ENCODE data around the gene IP6K3.

The IP6K3 gene

GRCh38 chr6:33770124-33770832 is 23.6 kb upstream of the IP6K3 start:
- Mint-ChIP-seq H3K27me3 (peaks cover 5% of the 10 kb centered on the region), H3K4me3 (no peak overlapping the region), H3K27ac (no peak overlapping the region), H3K9me3 (no peaks in the 10 kb centered on the region), H3K36me3 (ENCODE audit: low read depth) (peaks cover 11% of the 10 kb centered on the region), H3K4me1 (ENCODE audit: low read depth) (peaks cover 9% of the 10 kb centered on the region)

- Mint-ChIP-seq H3K36me3 (ENCODE audit: low read depth) (peaks cover 5% of the 10 kb centered on the region), H3K4me1 (ENCODE audit: low read depth) (peaks cover 9% of the 10 kb centered on the region), H3K9me3 (no peaks in the 10 kb centered on the region), H3K27me3 (peaks cover 5% of the 10 kb centered on the region), H3K4me3 (no peak overlapping the region), H3K27ac (no peak overlapping the region)
Measured at GRCh38 chr6:33769248-33769821, 22.6 kb upstream of the IP6K3 start.

DNA sequence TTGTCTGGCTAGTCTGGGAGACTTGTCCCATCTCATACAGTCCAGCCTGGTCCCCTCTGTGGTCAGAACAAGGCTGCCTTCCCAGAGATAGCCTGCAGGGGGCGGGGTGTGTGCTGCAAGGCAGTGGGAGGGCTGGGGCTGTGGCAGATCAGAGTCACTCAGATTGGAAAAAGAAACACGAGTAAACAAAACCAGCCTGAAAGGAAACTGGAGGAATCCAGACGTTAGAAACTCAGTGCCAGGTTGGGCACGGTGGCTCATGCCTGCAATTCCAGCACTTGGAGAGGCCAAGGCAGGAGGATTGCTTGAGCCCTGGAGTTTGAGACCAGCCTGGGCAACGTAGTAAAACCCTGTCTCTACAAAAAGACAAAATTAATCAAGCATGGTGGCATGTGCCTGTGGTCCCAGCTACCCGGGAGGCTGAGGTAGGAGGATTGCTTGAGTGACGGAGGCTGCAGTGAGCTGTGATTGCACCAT is 22.0 kb upstream of the IP6K3 start:
- peaks cover 5% of the 10 kb centered on the region for H3K27me3 Mint-ChIP-seq
- peaks cover 5% of the 10 kb centered on the region for H3K36me3 Mint-ChIP-seq (ENCODE audit: low read depth)
- H3K4me3 Mint-ChIP-seq: no peak overlapping the region
- H3K9me3 Mint-ChIP-seq: no peaks in the 10 kb centered on the region
- peaks cover 9% of the 10 kb centered on the region for H3K4me1 Mint-ChIP-seq (ENCODE audit: low read depth)
- no peak overlapping the region for H3K27ac Mint-ChIP-seq

GRCh38 chr6:33766921-33767907 is 20.5 kb upstream of the IP6K3 start:
- no peak overlapping the region for H3K27ac Mint-ChIP-seq
- no peaks in the 10 kb centered on the region for H3K36me3 Mint-ChIP-seq (ENCODE audit: low read depth)
- peaks cover 7% of the 10 kb centered on the region for H3K4me1 Mint-ChIP-seq (ENCODE audit: low read depth)
- no peak overlapping the region for H3K4me3 Mint-ChIP-seq
- no peaks in the 10 kb centered on the region for H3K9me3 Mint-ChIP-seq
- peaks cover 5% of the 10 kb centered on the region for H3K27me3 Mint-ChIP-seq

DNA sequence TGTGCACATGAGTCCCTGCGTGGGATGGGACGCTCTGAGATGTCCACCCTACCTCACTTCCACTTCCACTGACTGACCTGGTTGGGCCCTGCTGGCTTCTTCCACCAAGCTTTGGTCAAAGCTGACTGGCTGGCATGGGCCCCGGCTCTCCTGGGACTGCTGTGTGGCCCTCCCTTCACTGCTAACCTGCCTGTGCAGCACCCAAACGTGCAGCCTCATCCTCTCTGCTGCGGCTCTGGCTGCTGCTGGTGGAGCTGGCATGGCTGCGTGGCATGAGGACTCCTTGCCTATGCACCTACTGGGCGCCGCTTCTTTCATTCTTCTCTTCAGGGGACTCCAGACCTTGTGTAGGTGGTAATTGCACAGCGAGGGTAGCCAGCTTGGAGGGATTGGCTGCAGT is 18.7 kb upstream of the IP6K3 start:
- Mint-ChIP-seq H3K4me1 (ENCODE audit: low read depth) (no peaks in the 10 kb centered on the region), H3K4me3 (no peak overlapping the region), H3K27ac (no peak overlapping the region), H3K36me3 (ENCODE audit: low read depth) (no peaks in the 10 kb centered on the region), H3K27me3 (peaks cover 5% of the 10 kb centered on the region), H3K9me3 (no peaks in the 10 kb centered on the region)

DNA sequence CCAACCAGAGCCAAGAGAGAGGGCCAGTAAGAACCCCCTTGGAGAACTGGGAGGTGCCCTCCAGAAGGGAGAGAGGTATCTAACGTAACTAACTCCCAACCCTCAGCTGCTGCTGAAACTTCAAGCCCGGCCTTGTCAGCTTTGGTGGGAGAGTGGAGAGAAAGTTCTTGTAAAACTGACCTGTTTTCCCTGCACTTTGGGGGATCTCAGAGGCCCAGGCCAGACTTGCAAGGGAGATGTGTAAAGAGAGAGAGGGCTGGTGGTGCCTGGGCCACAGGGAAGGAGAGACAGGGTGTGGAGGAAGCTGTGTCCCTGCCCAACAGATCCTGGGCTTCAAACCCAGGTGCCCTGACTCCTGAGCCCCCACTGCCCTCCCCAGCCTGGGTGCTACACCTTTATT is 17.3 kb upstream of the IP6K3 start:
- Mint-ChIP-seq H3K9me3 (no peaks in the 10 kb centered on the region), H3K36me3 (ENCODE audit: low read depth) (no peaks in the 10 kb centered on the region), H3K4me1 (ENCODE audit: low read depth) (no peaks in the 10 kb centered on the region), H3K27ac (no peak overlapping the region), H3K4me3 (no peak overlapping the region), H3K27me3 (peaks cover 5% of the 10 kb centered on the region)

DNA sequence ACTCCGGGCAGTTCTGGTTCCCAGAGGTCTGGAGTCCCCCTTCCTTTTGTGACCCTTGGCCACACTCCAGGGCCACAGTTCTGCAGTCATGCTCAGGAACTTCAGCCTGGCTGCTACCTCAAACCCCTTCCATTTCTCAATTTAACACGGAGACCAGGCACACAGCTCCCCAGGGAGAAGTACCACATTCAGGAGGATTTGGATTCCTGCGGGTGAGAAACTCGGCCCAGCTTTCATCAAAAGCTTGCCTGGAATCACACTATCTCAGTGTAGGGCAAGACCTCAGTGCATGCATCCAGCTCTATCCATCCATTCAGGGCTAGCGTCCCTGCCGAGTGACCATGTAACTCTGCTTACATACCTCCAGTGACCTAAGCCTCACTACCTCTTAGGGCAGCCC is 16.8 kb upstream of the IP6K3 start:
- no peak overlapping the region for H3K4me3 Mint-ChIP-seq
- no peak overlapping the region for H3K27ac Mint-ChIP-seq
- no peaks in the 10 kb centered on the region for H3K36me3 Mint-ChIP-seq (ENCODE audit: low read depth)
- H3K4me1 Mint-ChIP-seq (ENCODE audit: low read depth): no peaks in the 10 kb centered on the region
- H3K27me3 Mint-ChIP-seq: peaks cover 5% of the 10 kb centered on the region
- no peaks in the 10 kb centered on the region for H3K9me3 Mint-ChIP-seq

- Mint-ChIP-seq H3K9me3 (no peaks in the 10 kb centered on the region), H3K27me3 (peaks cover 5% of the 10 kb centered on the region), H3K36me3 (ENCODE audit: low read depth) (no peaks in the 10 kb centered on the region), H3K4me1 (ENCODE audit: low read depth) (no peaks in the 10 kb centered on the region), H3K27ac (no peak overlapping the region), H3K4me3 (no peak overlapping the region)
Measured at GRCh38 chr6:33762713-33763112, 16.0 kb upstream of the IP6K3 start.

DNA sequence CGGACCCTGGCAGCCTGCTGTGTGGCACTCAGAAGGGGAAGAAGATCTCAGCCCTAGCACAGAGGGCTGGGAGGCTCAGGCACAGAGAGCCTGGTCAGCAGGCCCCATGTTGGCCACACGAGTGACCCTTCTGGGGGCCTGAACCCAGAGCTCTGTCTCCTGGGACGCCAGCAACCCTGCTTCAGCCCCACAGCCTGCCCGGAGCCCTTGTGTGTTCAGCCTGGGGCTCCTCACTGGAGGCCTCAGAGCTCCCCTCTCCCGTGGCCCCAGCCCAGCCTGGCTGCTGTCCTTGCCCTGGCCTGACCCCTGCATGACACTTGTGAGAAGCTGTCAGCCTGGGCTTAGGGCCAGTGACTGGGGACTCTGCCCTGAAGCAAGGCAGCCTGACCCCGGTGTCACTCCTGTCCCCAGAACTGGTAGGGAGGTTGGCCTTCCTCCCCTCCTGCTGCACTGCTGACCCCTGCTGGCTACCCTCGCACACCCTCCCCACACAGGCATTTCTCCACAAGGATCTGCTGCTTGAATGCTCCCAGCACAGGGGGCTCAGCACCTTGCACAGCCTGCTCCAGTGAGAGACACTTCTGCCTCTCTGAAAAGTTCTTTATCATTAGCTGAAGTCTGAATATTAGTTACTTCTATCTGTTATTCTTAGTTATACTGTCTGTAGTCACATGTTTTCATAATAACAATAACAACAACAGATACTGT is 15.4 kb upstream of the IP6K3 start:
- Mint-ChIP-seq H3K36me3 (ENCODE audit: low read depth) (no peaks in the 10 kb centered on the region), H3K27me3 (peaks cover under 1% of the 10 kb centered on the region), H3K4me1 (ENCODE audit: low read depth) (no peaks in the 10 kb centered on the region), H3K4me3 (no peak overlapping the region), H3K27ac (no peak overlapping the region), H3K9me3 (no peaks in the 10 kb centered on the region)

DNA sequence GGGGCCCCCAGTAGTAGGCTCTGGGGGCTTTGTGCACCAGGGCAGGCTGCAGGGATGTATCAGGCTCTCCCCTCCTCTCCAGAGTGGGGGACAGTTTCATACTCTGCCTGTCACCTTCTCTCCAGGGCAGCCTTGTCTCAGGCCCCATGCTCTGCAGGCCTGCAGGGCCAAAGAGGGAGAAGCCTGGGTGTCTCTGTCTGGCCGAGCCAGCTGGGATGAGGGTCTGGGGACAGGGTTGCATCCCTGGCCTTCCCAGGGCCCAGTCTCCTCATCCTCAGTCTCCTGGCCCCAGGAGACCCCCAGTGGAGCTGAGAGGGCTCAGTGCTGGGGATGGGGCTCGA is 14.8 kb upstream of the IP6K3 start:
- no peak overlapping the region for H3K27ac Mint-ChIP-seq
- H3K9me3 Mint-ChIP-seq: no peaks in the 10 kb centered on the region
- H3K4me1 Mint-ChIP-seq (ENCODE audit: low read depth): no peaks in the 10 kb centered on the region
- H3K4me3 Mint-ChIP-seq: no peak overlapping the region
- no peaks in the 10 kb centered on the region for H3K36me3 Mint-ChIP-seq (ENCODE audit: low read depth)
- no peaks in the 10 kb centered on the region for H3K27me3 Mint-ChIP-seq

DNA sequence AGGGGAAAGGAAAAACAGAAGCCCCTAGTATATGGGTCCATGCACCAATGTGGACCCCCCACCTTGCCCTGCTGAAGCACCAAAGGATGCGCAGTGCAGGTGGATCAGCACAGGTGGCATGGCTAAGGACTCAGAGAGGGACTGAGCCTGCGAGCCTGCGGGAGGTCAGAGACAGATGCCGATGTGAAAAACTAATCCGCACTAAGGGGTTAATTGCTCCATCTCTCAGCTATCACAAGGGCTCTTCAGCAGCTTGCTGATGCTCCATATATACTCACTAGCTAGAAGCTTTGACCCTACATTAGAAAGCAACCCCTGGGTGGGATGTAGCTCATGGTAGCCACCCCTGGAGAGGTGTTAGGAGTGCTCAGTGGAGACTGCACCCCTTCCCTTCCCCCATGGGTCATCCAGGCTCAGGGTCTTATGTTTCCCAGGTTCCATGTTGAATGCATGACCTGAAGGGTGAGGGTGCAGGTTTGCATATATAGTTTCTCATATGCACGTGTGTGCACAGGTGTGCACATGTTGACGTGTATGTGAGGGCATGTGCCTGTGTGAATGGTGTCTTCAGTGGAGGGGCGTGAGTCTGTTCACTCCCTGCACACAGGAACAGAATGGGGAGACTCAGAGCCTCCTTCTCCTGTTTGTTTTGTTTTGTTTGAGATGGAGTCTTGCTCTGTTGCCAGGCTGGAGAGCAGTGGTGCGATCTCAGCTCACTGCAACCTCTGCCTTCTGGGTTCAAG is 13.4 kb upstream of the IP6K3 start:
- Mint-ChIP-seq H3K27me3 (no peaks in the 10 kb centered on the region), H3K36me3 (ENCODE audit: low read depth) (no peaks in the 10 kb centered on the region), H3K4me3 (no peak overlapping the region), H3K4me1 (ENCODE audit: low read depth) (no peaks in the 10 kb centered on the region), H3K9me3 (no peaks in the 10 kb centered on the region), H3K27ac (no peak overlapping the region)

- no peaks in the 10 kb centered on the region for H3K27me3 Mint-ChIP-seq
- H3K4me3 Mint-ChIP-seq: no peak overlapping the region
- no peaks in the 10 kb centered on the region for H3K9me3 Mint-ChIP-seq
- H3K4me1 Mint-ChIP-seq (ENCODE audit: low read depth): no peaks in the 10 kb centered on the region
- no peak overlapping the region for H3K27ac Mint-ChIP-seq
- no peaks in the 10 kb centered on the region for H3K36me3 Mint-ChIP-seq (ENCODE audit: low read depth)
Measured at GRCh38 chr6:33758815-33759216, 12.1 kb upstream of the IP6K3 start.

- Mint-ChIP-seq H3K27ac (no peak overlapping the region), H3K4me3 (no peak overlapping the region), H3K27me3 (no peaks in the 10 kb centered on the region), H3K36me3 (ENCODE audit: low read depth) (no peaks in the 10 kb centered on the region), H3K4me1 (ENCODE audit: low read depth) (no peaks in the 10 kb centered on the region), H3K9me3 (no peaks in the 10 kb centered on the region)
Measured at GRCh38 chr6:33757906-33758305, 11.2 kb upstream of the IP6K3 start.

DNA sequence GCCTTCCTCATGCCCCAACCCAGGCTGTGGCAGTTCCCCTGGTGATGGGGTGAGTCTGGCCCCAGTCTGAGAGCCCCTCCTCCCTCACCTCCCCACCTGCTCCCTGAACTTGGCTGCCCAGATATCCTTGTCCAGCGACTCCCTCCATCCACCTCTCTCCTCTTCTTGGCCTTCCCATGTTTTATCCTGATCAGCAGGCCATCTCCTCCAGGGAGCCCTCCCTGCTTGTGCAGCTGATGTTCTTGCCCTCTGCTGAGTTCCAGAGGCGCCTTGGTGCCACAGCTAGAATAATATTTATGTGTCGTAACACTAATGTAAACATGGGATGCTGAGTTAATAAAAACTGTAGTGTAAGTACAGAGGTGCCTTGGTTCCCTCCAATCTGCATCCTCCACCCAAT is 10.4 kb upstream of the IP6K3 start:
- Mint-ChIP-seq H3K4me3 (no peak overlapping the region), H3K36me3 (ENCODE audit: low read depth) (no peaks in the 10 kb centered on the region), H3K27me3 (no peaks in the 10 kb centered on the region), H3K9me3 (no peaks in the 10 kb centered on the region), H3K4me1 (ENCODE audit: low read depth) (no peaks in the 10 kb centered on the region), H3K27ac (no peak overlapping the region)
